Nephron progenitor cell (in vitro differentiated cells): Measurements from ENCODE around the gene CTDSPL.

Source experiments
- DNase-seq: peaks from one replicate; pipeline ENCODE4 v3.0.0; 2021
- H3K27ac Mint-ChIP-seq: 2 replicates; pipeline ENCODE4 v1.8.0; 2021; ENCODE audit warnings: mild to moderate bottlenecking, moderate library complexity, mixed read lengths
- H3K27me3 Mint-ChIP-seq: 2 replicates; pipeline ENCODE4 v1.8.0; 2021; ENCODE audit warnings: mild to moderate bottlenecking, low read depth, mixed read lengths; ENCODE audit not compliant: poor library complexity
- H3K36me3 Mint-ChIP-seq: 2 replicates; pipeline ENCODE4 v1.8.0; 2021; ENCODE audit warnings: low read depth, mixed read lengths
- H3K4me1 Mint-ChIP-seq: 2 replicates; pipeline ENCODE4 v1.8.0; 2021; ENCODE audit warnings: mixed read lengths
- H3K4me3 Mint-ChIP-seq: 2 replicates; pipeline ENCODE4 v1.8.0; 2021; ENCODE audit warnings: mild to moderate bottlenecking, moderate library complexity, mixed read lengths
- H3K9me3 Mint-ChIP-seq: 2 replicates; pipeline ENCODE4 v1.8.0; 2021; ENCODE audit warnings: mild to moderate bottlenecking, moderate library complexity, mixed read lengths
- CTCF ChIP-seq: fragments of 200-600 bp; sonication (generic); IDR thresholded peaks from 2 replicates; pipeline ENCODE4 v1.5.0; 2021; ENCODE audit warnings: antibody characterized with exemption

Gene CTDSPL

GRCh38 chr3:37984051-37984450, 122.4 kb downstream of the CTDSPL start:
- TF ChIP-seq CTCF, result no peak
- Mint-ChIP-seq H3K36me3 (peaks cover 31% of the 10 kb centered on the region), H3K27me3 (no peaks in the 10 kb centered on the region), H3K9me3 (no peaks in the 10 kb centered on the region), H3K4me1 (peaks cover 9% of the 10 kb centered on the region), H3K27ac (no peak overlapping the region), H3K4me3 (no peak overlapping the region)
- no peak for DNase-seq

GRCh38 chr3:37984596-37984995, 122.9 kb downstream of the CTDSPL start:
- TF ChIP-seq CTCF, result no peak
- Mint-ChIP-seq H3K27me3 (no peaks in the 10 kb centered on the region), H3K27ac (peak overlapping the region; percentile 31), H3K4me3 (no peak overlapping the region), H3K4me1 (peaks cover 14% of the 10 kb centered on the region), H3K9me3 (no peaks in the 10 kb centered on the region), H3K36me3 (peaks cover 31% of the 10 kb centered on the region)
- DNase-seq, result no peak

- H3K4me1 Mint-ChIP-seq, result peaks cover 15% of the 10 kb centered on the region
- no peaks in the 10 kb centered on the region for H3K9me3 Mint-ChIP-seq
- peaks cover 7% of the 10 kb centered on the region for H3K27me3 Mint-ChIP-seq
- no peak for TF ChIP-seq CTCF
- no peak overlapping the region for H3K4me3 Mint-ChIP-seq
- H3K36me3 Mint-ChIP-seq, result peaks cover 25% of the 10 kb centered on the region
- DNase-seq, result no peak
- H3K27ac Mint-ChIP-seq, result peak overlapping the region; percentile 85
Observed at GRCh38 chr3:37985637-37986320, 124.1 kb downstream of the CTDSPL start.

GRCh38 chr3:37986479-37987314, 125.0 kb downstream of the CTDSPL start:
- H3K4me3 Mint-ChIP-seq, result no peak overlapping the region
- H3K9me3 Mint-ChIP-seq, result no peaks in the 10 kb centered on the region
- peaks cover 17% of the 10 kb centered on the region for H3K27me3 Mint-ChIP-seq
- no peak for TF ChIP-seq CTCF
- H3K27ac Mint-ChIP-seq, result no peak overlapping the region
- H3K36me3 Mint-ChIP-seq, result peaks cover 19% of the 10 kb centered on the region
- H3K4me1 Mint-ChIP-seq, result peaks cover 15% of the 10 kb centered on the region
- DNase-seq, result no peak

GRCh38 chr3:37987315-37987697, 125.6 kb downstream of the CTDSPL start:
- no peaks in the 10 kb centered on the region for H3K9me3 Mint-ChIP-seq
- no peak for DNase-seq
- H3K36me3 Mint-ChIP-seq, result peaks cover 13% of the 10 kb centered on the region
- peaks cover 18% of the 10 kb centered on the region for H3K4me1 Mint-ChIP-seq
- H3K4me3 Mint-ChIP-seq, result no peak overlapping the region
- no peak for TF ChIP-seq CTCF
- peaks cover 23% of the 10 kb centered on the region for H3K27me3 Mint-ChIP-seq
- no peak overlapping the region for H3K27ac Mint-ChIP-seq
